ENCODE results near the gene SLC35A4. TPM values are rescaled to one million over a fixed set of nuclear protein-coding genes. Genes with fewer than 3 reads are reported as not detected.
A peak's percentile ranks its signal among the peaks of the same experiment; 100 is the strongest.

The SLC35A4 gene
- total RNA-seq, 1 donor from 2014 or later = 73.1 TPM

GRCh38 chr5:140566665-140567064 is 2.0 kb downstream of the SLC35A4 start:
- Histone ChIP-seq H3K9me3 (replicated peaks) (no peaks in the 10 kb centered on the region), H3K27me3 (ENCODE audit: low read depth) (no peaks in the 10 kb centered on the region), H3K36me3 (peaks cover 29% of the 10 kb centered on the region), H3K4me3 (no peak overlapping the region), H3K4me1 (peaks cover 98% of the 10 kb centered on the region), H3K27ac (replicated peaks) (no peak overlapping the region)
- TF ChIP-seq, protein P1, sequence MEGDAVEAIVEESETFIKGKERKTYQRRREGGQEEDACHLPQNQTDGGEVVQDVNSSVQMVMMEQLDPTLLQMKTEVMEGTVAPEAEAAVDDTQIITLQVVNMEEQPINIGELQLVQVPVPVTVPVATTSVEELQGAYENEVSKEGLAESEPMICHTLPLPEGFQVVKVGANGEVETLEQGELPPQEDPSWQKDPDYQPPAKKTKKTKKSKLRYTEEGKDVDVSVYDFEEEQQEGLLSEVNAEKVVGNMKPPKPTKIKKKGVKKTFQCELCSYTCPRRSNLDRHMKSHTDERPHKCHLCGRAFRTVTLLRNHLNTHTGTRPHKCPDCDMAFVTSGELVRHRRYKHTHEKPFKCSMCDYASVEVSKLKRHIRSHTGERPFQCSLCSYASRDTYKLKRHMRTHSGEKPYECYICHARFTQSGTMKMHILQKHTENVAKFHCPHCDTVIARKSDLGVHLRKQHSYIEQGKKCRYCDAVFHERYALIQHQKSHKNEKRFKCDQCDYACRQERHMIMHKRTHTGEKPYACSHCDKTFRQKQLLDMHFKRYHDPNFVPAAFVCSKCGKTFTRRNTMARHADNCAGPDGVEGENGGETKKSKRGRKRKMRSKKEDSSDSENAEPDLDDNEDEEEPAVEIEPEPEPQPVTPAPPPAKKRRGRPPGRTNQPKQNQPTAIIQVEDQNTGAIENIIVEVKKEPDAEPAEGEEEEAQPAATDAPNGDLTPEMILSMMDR (IDR thresholded peaks at IDR 0.05; ENCODE audit: borderline replicate concordance) = no peak
- no peak for DNase-seq
- intact Hi-C loops (cut with micrococcal nuclease) = no loop called here

GRCh38 chr5:140567136-140567818 is 2.6 kb downstream of the SLC35A4 start:
- no peak for DNase-seq
- Histone ChIP-seq H3K9me3 (replicated peaks) (no peaks in the 10 kb centered on the region), H3K36me3 (peaks cover 24% of the 10 kb centered on the region), H3K4me1 (peaks cover 97% of the 10 kb centered on the region), H3K27me3 (ENCODE audit: low read depth) (no peaks in the 10 kb centered on the region), H3K27ac (replicated peaks) (peak overlapping the region; percentile 86), H3K4me3 (no peak overlapping the region)
- TF ChIP-seq, protein P1 (IDR thresholded peaks at IDR 0.05; ENCODE audit: borderline replicate concordance) = no peak
- intact Hi-C loops (cut with micrococcal nuclease) = no loop called here

DNA sequence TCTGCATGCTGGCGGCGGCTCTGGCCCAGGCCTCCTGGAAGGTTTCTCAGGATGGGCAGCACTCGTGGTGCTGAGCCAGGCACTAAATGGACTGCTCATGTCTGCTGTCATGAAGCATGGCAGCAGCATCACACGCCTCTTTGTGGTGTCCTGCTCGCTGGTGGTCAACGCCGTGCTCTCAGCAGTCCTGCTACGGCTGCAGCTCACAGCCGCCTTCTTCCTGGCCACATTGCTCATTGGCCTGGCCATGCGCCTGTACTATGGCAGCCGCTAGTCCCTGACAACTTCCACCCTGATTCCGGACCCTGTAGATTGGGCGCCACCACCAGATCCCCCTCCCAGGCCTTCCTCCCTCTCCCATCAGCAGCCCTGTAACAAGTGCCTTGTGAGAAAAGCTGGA is 3.2 kb downstream of the SLC35A4 start:
- Histone ChIP-seq H3K27me3 (ENCODE audit: low read depth) (no peaks in the 10 kb centered on the region), H3K9me3 (replicated peaks) (no peaks in the 10 kb centered on the region), H3K36me3 (peaks cover 24% of the 10 kb centered on the region), H3K4me1 (peaks cover 91% of the 10 kb centered on the region), H3K4me3 (no peak overlapping the region), H3K27ac (replicated peaks) (peak overlapping the region; percentile 86)
- TF ChIP-seq, protein P1 (IDR thresholded peaks at IDR 0.05; ENCODE audit: borderline replicate concordance) = no peak
- intact Hi-C loops (cut with micrococcal nuclease) = no loop called here
- no peak for DNase-seq

DNA sequence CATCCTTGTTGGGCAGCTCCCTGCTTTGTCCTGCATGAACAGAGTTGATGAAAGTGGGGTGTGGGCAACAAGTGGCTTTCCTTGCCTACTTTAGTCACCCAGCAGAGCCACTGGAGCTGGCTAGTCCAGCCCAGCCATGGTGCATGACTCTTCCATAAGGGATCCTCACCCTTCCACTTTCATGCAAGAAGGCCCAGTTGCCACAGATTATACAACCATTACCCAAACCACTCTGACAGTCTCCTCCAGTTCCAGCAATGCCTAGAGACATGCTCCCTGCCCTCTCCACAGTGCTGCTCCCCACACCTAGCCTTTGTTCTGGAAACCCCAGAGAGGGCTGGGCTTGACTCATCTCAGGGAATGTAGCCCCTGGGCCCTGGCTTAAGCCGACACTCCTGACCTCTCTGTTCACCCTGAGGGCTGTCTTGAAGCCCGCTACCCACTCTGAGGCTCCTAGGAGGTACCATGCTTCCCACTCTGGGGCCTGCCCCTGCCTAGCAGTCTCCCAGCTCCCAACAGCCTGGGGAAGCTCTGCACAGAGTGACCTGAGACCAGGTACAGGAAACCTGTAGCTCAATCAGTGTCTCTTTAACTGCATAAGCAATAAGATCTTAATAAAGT is 3.9 kb downstream of the SLC35A4 start:
- Histone ChIP-seq H3K9me3 (replicated peaks) (no peaks in the 10 kb centered on the region), H3K4me3 (peak overlapping the region; percentile 14), H3K27ac (replicated peaks) (peak overlapping the region; percentile 86), H3K4me1 (peaks cover 84% of the 10 kb centered on the region), H3K36me3 (peaks cover 24% of the 10 kb centered on the region), H3K27me3 (ENCODE audit: low read depth) (no peaks in the 10 kb centered on the region)
- no peak for DNase-seq
- TF ChIP-seq, protein P1 (IDR thresholded peaks at IDR 0.05; ENCODE audit: borderline replicate concordance) = no peak
- intact Hi-C loops (cut with micrococcal nuclease) = no loop called here

- no peaks in the 10 kb centered on the region for H3K9me3 ChIP-seq (replicated peaks)
- peaks cover 24% of the 10 kb centered on the region for H3K36me3 ChIP-seq
- intact Hi-C loops (cut with micrococcal nuclease) = no loop called here
- H3K4me3 ChIP-seq = peak overlapping the region; percentile 14
- no peaks in the 10 kb centered on the region for H3K27me3 ChIP-seq (ENCODE audit: low read depth)
- DNase-seq = no peak
- TF ChIP-seq, protein P1 (IDR thresholded peaks at IDR 0.05; ENCODE audit: borderline replicate concordance) = no peak
- peaks cover 84% of the 10 kb centered on the region for H3K4me1 ChIP-seq
- H3K27ac ChIP-seq (replicated peaks) = peak overlapping the region; percentile 86
These were observed 4.6 kb downstream of the SLC35A4 start for GRCh38 chr5:140569197-140569596.

Measured in left ventricle myocardium inferior (tissue), 1 donor.